ENCODE results near the gene ETF1.

DNA sequence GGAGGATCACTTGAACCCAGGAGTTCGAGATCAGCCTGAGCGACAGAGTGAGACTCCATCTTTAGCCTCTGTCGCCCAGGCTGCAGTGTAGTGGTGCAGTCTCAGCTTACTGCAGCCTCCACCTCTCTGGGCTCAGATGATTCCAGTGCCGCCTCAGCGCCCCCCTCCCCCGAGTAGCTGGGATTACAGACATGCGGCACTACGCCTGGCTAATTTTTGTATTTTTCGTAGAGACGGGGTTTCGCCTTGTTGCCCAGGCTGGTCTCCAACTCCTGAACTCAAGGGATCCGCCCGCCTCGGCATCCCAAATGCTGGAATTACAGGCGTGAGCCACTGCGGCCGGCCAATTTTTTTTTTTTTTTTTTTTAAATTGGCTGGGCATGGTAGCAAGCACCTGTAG lies 34.4 kb upstream of the ETF1 start:
- TF ChIP-seq, protein P1, sequence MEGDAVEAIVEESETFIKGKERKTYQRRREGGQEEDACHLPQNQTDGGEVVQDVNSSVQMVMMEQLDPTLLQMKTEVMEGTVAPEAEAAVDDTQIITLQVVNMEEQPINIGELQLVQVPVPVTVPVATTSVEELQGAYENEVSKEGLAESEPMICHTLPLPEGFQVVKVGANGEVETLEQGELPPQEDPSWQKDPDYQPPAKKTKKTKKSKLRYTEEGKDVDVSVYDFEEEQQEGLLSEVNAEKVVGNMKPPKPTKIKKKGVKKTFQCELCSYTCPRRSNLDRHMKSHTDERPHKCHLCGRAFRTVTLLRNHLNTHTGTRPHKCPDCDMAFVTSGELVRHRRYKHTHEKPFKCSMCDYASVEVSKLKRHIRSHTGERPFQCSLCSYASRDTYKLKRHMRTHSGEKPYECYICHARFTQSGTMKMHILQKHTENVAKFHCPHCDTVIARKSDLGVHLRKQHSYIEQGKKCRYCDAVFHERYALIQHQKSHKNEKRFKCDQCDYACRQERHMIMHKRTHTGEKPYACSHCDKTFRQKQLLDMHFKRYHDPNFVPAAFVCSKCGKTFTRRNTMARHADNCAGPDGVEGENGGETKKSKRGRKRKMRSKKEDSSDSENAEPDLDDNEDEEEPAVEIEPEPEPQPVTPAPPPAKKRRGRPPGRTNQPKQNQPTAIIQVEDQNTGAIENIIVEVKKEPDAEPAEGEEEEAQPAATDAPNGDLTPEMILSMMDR (IDR thresholded peaks at IDR 0.05): no peak
- TF ChIP-seq POLR2A (IDR thresholded peaks at IDR 0.05): no peak
